Right ventricle myocardium superior (tissue), 1 donor: ENCODE data around the gene MCTP2. TPM values are rescaled to one million over a fixed set of nuclear protein-coding genes. Genes with fewer than 3 reads are reported as not detected.

Experiments
- ATAC-seq: fragments of 200-7000 bp; cut with Tn5 transposase; one replicate; pipeline ENCODE4 v1.9.1; 2020; ENCODE audit warnings: mild to moderate bottlenecking; ENCODE audit not compliant: poor library complexity
- DNase-seq: peaks from one replicate; pipeline ENCODE4 v3.0.0-alpha.2; 2020
- intact Hi-C: fragments of 100-400 bp; cut with DNase I; formaldehyde crosslinking; loops from one replicate; pipeline ENCODE4 v1.11.2; 2022
- total RNA-seq: library from RNA; stranded (reverse); fragmentation: NEBNext Ultra II Directional; extraction: Animal tissue kit (Norgen Biotek cat#: 25700); gene quantifications from one replicate; pipeline ENCODE4 v1.2.1, GENCODE V29; 2021
- donor health status: DM: no; HTN: yes; CAD: no; lungs with severe emphysema.

MCTP2 gene
- total RNA-seq, 1 donor from 2014 or later, result 1.2 TPM

DNA sequence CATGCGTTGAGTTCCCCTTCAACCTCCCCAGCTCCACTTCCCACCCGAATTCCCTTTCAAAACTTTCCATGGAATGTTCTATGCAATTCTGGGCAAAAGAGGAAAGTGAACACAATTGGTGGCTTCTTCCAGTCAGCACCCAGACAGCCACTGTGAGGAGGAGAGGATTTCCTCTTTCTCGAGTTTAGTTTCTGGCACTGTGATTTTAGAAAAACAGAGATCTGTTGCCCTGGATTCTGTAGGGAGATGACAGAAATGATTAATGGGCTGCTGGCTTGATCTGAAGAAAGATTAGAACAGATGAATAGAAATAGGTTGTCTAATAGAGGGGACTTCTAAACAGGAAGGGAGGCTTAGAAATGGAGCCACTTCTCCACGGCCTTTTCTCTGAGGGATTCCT lies 172.0 kb downstream of the MCTP2 start:
- ATAC-seq (no peak), DNase-seq (no peak)

DNA sequence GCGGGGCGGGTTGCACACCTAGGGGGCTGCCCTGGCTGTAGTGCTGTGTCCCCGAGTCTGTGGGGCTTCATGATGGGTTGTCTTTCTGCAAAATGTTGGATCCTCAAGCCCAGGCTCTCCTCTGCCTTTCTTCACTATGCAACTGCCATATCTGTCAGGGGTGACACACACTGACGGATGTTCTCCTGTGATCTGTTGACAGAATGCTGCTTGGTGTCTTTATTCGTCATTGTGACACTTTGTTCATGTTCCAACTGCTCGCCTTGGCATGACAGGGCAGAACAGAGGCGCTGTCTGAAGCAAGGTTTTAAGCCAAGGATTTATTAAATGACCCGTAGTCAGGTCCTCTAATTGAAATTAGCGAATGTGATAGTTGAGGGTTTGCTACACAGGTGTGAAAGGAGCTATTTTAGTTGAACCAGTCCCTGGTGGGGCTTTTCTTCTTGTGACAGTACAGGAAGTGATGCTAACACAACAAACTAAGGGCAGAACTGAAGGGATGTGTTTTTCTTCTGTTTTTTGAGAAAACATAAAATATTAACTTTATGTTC lies 173.4 kb downstream of the MCTP2 start:
- intact Hi-C loops, result no loop called here
- DNase-seq (no peak), ATAC-seq (no peak)

More for the DNA sequence above, 172.0 kb downstream of the MCTP2 start:
- intact Hi-C loops, result no loop called here

DNA sequence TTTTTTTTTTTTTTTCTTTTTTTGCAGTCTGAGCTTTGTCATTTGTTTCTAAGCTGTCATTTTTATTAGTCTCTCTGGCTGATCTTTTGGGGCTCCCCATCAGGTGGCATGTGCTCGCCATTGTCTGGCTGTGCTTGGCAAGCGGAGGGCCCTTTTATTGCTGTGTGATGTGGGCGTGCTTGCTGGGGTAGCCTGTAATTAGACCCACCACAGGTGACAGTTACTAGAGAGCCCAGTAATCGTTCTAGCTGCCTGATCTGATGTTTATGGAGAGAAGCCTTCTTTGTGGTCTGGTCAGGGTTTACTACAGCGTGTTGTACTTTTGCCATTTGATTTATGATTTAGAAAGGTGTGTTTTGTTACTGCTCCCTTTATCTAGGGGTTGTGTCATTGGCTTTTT lies 179.9 kb downstream of the MCTP2 start:
- intact Hi-C loops, result no loop called here
- ATAC-seq (no peak), DNase-seq (no peak)

DNA sequence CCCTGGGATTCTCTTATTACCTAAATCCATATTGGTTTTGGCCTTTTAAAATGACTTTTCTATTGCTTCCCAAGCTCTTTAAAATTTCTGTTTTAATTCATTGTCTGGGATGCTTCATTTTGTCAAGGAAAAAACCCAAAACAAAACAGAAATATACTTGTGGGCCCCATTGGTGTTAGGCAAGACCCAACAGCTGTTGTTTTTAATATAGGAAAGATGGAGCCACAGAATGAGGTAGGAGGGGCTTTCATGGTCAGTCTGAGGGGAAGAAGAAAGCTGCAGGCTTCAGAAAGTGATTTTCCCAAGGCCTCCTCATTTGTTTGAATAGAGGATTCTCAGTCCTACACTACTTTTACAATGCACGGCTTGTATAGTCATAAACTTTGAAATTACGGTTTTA lies 180.5 kb downstream of the MCTP2 start:
- no peak for DNase-seq
- no peak for ATAC-seq
- intact Hi-C loops, result no loop called here

DNA sequence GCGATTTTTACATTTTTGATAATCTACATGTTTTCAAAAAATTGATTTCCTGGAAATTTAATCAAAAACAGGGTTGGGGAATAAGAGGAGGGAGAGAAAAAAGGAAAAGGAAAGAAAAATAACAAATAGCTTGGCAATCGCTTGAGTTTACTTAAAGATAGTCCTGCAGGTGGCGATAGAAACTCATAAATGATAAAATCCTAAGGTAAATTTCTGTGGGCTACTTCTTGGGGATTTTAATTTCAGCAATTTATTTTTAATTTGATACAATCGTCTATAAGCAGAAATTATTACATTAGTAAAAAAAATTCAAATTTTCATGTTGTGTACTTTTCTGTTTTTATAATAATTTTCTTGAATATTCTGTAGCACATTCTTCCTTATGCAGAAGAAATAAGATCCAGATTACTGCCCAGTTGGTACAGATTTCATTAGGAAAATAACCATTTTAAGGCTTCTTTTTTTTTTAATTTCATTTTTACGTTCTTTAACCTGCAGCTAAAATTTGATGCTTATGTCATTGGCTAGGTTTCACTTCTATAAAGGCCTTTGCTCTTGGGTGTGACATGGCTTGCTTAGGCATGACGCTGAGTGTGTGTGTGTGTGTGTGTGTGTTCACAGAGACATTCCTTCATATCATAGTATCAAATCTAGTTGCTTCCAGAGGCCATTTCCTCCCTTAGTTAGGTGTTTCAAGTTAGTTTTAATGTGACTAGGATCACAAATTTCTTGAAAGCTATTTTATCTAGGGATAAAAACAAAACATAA lies 181.8 kb downstream of the MCTP2 start:
- no peak for DNase-seq
- no peak for ATAC-seq
- intact Hi-C loops, result no loop called here

DNA sequence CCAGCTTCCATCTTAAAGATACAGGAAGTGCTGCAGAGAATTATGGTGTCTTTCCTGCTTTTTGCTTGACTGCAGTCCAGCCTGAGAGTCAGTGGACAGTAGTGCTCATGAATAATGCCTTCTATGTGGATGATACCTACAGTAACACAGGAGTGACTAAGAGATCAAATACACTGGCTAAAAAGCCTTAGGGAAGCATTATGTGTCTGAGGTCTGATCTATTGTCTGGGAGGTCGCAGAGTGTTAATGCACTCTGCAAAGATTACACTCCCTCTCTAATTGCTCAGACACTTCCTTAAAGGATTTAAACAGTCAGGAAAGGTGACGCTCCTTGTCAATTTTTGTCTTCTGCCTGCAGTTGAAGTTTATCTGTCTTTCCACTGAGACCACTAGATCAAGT lies 183.6 kb downstream of the MCTP2 start:
- intact Hi-C loops, result no loop called here
- DNase-seq (no peak), ATAC-seq (no peak)

DNA sequence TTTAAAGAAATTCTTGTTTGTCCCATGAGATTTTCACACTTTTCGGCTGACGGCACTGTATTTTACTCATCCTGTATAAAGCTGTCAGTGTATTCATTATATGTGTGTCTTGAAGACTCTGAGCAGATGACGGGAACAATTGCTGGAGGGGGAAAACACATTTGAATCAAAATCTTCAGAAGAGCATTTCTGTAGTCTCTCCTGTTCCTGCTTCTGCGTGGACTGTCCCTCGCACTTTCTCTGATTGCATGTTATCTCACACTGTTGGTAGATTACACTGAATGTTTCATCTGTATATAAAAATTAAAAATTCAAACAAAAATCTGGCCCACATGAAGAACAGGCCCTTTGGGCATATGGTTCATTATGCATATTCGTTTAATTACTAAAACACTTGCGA lies 184.9 kb downstream of the MCTP2 start:
- DNase-seq (no peak), ATAC-seq (no peak)
- intact Hi-C loops, result no loop called here

DNA sequence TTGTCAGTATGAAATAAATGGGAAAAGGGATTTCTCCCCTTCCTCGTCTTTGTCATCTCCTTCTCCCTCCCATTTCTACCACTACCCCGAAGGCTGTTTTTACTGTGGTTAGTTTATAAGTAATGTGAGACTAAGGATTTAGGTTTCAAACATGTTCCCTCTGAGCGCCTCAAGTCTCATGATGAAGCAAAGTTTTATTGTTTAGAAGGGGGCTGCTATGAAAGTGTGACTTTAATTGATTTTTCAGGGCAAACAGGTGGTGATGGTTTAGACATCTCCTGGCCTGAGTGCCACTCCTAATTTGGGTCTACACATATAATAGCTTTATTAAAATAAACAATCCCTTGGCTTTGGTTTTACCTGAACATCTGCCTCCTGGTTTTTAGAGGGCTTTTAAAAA lies 185.5 kb downstream of the MCTP2 start:
- DNase-seq (no peak), ATAC-seq (no peak)
- intact Hi-C loops, result no loop called here

DNA sequence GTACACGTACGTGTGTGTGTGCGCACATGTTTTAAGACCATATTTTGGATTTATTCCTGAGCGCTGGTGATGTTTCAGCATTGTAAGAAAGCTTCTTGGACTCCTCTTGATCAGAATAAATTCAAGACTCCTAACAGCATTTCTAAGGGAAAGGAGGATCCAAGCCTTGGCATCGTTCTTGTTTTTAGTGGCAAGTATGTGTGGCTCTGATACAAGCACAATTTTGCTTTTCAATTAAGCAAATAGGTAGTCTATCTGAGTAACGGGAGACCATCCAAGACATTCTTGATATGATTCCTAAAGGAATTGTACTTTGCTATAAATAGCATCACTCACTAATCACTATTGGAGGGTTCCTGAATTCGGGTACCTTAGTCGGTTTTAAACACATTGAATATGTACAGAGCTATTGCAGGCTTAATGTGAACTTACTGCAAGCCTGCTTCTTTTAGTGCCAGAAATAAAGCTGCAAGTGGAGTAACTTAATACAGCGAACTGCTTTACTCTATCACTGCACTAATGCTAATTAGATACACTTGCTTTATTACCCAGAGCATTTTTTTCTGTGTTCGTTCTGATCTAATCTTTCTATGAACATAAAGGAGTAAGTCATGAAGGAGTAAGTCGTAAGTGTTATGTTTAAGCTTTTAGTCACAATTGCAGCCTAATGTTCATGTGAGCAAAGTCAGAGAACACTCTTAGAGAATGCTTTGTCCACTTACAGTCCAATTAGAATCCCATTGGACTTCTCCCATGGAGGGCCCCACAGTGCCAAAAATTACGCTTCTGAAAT lies 186.3 kb downstream of the MCTP2 start:
- ATAC-seq, result no peak
- no peak for DNase-seq
- intact Hi-C loops, result no loop called here

DNA sequence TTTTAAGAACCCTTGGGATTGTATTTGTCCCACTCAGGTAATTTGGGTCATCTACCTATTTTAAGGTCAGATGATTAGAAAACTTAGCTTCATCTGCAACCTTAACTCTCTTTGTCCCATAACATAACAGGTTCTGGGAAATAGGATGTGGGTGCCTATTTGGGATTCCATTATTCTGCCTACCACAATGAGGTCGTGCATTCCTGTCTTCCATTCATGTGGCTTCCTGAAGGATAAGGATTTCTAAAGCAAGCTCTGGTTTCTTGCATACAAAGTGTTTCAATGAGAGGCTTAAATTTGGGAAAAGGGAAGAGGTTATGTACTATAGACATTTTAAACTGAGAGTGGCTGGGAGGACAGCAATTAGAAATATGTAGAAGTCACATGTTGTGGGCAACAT lies 190.3 kb downstream of the MCTP2 start:
- DNase-seq (no peak), ATAC-seq (no peak)
- intact Hi-C loops, result no loop called here

DNA sequence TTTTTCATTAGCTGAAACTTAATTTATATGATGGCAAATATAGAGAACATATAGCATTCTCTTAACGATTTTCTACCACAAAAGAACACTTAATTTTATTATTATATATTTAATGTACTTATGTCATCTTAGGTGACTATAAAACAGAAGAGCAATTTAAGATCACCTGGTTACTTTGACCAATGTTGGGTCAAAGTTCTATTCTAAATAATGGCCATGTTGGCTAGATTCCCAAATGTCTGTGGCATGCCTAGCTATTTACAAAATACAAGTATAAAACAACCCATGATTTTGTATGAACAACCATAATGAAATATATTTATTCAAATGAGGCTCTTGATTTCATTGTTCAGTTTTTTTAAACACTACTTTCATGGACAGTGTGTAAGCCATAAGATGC lies 200.9 kb downstream of the MCTP2 start:
- no peak for DNase-seq
- ATAC-seq, result no peak
- intact Hi-C loops, result no loop called here

DNA sequence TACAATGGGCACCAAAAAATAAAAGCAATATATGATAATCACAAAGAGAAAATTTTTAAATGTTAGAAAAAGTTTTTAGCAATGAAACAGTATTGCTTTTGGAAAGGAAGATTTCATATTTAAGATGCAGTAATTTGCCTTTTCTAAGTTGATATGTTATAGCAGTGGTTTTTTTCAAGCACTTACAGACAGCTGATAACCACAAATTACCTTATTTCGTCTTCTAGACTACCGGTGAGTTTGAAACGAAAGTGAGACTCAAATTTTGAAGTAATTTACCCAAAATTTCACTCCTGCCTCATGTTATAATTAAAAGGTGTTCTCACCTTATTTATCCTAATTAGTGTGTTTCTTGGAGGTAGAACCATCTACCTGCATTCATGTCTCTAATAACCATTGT lies 207.8 kb downstream of the MCTP2 start:
- ATAC-seq (no peak), DNase-seq (no peak)
- intact Hi-C loops, result no loop called here

DNA sequence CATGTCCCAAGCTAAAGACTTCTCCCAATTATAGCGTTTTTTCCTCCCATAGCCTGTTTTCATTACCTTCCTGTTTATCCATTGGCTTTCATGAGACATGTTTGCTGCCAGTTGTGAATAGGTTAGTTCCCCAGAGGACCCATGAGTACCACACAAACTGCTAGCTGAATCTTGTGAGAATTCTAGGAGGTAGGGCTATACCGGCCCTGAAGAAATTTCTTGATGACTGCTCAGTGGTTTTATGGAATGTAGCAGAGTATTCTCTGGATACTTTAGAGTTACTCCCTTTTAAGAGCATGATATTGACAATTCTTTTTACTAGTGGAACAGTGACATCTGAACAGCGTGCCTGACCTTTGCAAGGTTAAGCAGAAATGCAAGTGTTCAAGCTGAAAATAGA lies 210.4 kb downstream of the MCTP2 start:
- intact Hi-C loops, result no loop called here
- ATAC-seq (no peak), DNase-seq (no peak)

DNA sequence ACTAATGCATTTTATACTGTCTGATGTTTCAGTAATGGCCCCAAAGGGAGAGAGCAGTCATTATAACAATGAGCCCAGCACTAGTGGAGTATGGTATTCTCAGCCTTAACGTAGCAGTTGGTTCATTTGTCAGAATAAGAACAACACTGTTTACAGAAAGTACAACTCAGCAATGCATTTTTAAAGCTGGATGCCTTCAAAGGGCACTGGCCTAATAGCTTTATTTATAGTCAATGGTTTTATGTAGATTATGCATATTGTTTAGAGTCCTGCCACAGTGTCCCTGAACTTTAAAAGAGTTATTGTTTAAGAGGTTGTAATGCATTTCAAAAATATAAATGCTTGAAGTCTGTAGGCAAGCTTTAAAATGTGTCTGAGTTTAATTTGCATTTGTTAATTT lies 211.1 kb downstream of the MCTP2 start:
- intact Hi-C loops, result no loop called here
- ATAC-seq (no peak), DNase-seq (no peak)

DNA sequence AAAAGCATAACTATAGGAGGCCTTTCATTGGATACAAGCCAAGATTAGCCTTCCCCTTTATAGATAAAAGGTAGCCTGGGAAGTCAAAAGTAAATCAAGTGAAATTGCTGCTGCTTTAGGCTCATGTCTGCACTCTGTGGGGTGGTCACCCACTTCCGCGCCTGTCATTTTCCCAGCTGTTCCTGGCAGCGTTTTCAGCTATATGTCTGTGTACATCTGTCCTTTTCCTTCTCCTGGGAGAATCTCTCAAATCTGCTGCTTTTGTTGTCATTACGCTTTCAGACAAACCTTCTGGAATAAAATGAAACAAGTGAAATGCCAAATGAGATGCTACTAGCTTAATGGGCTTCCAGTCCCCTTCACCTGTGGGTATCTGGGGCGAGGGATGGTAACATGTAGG lies 211.8 kb downstream of the MCTP2 start:
- ATAC-seq, result no peak
- DNase-seq, result no peak
- intact Hi-C loops, result no loop called here

DNA sequence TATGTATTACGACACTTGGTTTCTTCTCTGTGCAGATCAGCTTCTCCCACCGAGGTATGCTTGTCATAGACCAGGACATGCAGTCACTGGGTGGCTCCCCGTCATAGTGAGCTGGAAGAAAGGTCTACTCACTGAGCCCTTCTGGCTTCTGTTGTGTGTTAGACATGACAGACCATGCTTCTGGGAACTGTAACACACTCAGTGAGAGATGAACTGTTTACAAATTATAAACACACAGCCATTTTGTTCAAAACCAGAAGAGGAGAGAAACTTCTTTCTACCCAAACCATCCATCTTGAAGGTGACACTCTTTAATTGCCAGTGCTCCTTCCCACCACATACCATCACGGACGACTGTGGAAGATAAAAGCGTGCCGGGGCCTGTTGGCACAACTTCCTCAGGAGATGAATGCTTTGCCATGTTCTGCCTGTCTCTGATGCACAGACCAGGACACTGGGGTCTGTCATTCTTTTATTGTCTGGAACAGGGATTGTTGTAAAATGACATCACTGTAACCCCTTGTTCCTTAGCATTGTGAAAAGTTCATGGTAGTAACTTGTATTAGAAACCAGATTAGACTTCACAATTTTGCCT lies 214.3 kb downstream of the MCTP2 start:
- ATAC-seq, result no peak
- intact Hi-C loops, result no loop called here
- no peak for DNase-seq

DNA sequence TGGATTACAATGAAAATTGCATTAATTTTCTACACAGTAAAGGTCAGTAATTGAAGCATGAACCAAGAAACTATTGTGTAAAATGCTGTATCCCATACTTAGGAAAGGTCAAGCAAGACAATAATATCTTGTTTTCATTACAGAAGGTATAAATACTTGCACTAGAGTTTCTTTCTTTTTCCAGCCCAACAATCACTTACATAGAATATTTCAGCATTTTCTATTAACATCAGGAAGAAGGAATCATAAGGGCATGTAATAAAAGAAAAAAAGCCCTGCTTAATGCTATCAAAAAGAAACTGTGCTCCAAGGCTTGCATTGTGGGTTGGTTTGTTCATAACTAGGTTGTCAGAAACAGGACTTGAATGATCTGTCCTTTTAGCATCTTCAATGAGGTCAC lies 215.1 kb downstream of the MCTP2 start:
- DNase-seq, result no peak
- intact Hi-C loops, result no loop called here
- no peak for ATAC-seq

DNA sequence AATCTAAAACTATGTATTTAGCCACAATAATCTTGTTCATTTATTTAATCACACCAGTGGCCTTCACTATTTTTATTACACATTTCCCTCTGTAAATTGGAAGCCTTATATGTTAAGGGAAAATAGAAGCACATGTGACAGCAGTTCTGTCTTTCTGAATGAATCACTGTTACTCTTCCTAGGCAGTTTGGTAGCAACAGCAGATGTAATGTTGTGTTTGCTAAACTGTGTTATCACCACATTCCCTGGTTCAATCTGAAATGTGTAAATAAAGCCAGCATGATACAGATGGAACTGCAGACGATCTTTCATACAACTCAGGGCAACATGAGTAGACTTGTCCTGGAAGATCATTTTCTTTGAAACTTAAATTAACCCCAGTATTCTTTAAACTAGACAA lies 220.1 kb downstream of the MCTP2 start:
- intact Hi-C loops, result no loop called here
- ATAC-seq (no peak), DNase-seq (no peak)

DNA sequence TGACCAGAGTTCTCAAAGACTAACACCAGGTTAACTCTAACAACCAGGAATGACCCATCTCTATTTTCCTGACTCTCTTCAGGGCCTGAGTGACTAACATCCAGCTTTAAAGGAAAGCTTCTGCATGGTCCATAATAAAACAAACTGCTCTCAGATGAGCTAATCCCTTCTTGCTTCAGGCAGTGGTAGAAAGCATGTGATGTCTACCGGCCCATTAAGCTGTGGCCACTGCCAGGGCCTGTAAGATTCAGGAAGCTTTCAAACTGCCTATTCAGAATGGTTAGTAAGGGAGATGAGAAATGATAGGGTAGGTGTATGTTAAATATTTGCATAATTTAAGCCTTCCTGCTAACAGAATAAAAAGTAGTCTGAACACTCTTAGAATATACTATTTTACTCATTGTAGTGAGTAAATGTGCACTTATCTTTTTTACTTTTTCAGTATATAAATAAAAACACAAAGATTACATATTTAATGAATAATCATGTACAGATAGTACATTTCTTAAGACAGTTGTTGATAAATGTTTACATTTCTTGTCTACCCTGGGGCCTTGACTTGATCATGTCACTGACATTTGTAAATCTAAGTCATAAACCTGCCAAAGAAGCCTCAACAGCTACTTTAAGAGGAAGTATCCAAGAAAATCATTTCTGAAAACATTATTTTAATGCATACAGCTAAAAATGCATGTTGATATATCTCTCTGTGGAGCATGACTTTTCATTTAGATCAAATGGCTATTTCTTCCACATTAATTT lies 222.0 kb downstream of the MCTP2 start:
- ATAC-seq (no peak), DNase-seq (no peak)
- intact Hi-C loops, result no loop called here
